Measurements from ENCODE around the gene ACSL5.

DNA sequence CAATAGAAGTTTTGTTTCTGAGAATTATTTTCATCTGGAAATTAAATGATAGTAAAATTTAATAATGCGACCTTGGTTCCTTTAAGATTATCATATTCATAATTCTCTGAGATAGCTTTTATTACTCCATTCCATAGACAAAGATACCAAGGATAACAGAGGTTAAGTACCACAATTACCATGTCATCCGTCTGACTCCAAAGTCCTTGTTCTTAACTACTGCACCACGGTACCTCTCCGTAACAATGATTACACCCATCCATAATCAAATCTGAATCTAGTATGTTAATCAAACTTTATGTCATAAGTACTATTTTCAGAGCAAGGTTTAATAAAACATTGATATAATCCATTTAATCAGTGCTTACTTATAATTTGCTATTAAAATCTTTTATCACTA, 64.4 kb downstream of the ACSL5 start:
- no peak for TF ChIP-seq POLR2A (IDR thresholded peaks at IDR 0.05)
- TF ChIP-seq, protein P1, sequence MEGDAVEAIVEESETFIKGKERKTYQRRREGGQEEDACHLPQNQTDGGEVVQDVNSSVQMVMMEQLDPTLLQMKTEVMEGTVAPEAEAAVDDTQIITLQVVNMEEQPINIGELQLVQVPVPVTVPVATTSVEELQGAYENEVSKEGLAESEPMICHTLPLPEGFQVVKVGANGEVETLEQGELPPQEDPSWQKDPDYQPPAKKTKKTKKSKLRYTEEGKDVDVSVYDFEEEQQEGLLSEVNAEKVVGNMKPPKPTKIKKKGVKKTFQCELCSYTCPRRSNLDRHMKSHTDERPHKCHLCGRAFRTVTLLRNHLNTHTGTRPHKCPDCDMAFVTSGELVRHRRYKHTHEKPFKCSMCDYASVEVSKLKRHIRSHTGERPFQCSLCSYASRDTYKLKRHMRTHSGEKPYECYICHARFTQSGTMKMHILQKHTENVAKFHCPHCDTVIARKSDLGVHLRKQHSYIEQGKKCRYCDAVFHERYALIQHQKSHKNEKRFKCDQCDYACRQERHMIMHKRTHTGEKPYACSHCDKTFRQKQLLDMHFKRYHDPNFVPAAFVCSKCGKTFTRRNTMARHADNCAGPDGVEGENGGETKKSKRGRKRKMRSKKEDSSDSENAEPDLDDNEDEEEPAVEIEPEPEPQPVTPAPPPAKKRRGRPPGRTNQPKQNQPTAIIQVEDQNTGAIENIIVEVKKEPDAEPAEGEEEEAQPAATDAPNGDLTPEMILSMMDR (IDR thresholded peaks at IDR 0.05) = no peak
- no peak for TF ChIP-seq POLR2AphosphoS5 (IDR thresholded peaks at IDR 0.05)

All from transverse colon (tissue), 4 donors.